ELR (cell line): ENCODE measurements around the gene KCND3.

Experiments
- DNase-seq: peaks from one replicate; pipeline ENCODE4 v3.0.0-alpha.2; 2015; ENCODE audit warnings: low read depth

The KCND3 gene

GRCh38 chr1:111988377-111988742 is 1.1 kb downstream of the KCND3 start:
- DNase-seq = no peak

DNA sequence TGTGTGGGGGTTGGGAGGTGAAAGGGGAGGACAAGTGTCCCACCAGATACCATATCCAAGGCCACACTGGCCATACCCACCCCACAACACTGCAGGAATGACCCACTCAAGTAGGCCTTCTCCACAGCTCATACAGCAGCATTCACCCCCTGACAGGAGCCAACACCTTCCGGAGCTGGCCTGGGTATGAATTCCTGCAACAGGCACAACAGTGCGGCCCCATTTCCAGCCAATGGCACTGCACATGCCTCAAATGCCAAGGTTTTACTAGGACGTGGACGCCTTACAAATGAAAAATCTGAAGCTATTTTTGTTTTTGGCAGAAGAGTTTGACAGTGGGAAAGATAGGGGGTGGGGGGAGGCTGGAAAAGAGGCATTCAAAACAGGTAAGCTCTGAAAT is 2.0 kb downstream of the KCND3 start:
- DNase-seq = no peak

DNA sequence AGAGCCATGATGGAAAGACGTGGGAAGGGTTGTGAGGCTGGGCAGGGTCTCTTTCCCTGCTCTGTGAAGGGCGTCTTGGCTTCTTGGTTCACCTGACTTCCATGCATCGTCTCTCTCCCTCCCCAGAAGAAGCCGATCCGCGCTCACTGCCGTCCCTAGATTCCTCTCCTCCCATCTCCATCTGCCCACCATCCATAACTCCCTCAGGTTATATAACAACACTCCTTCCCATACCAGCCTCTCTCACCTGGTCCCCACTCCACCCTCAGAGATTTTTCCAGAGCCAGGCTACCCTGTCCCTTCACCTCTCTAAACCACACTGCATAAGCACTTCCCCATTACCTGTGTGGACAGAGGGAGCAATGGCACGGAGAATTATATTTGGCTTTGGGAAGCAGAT is 6.0 kb downstream of the KCND3 start:
- no peak for DNase-seq

- no peak for DNase-seq
Observed at GRCh38 chr1:111982428-111982827, 7.0 kb downstream of the KCND3 start.

DNA sequence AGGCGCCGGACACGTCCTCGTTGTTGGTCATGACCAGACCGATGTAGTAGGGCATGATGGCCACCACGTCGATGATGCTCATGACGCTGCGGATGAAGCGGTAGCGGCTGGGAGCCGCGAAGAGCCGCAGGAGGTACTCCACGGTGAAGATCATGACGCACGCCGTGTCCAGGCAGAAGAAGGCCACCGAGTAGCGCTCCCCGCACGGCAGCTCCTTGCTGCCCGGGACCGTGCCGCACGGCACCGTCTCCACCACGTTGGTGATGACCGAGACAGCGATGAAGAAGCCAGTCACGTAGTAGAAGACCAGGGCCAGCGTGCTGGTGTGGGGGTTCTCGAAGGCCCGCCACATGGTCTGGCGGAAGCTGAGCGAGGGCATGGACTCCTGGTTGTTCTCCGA is 7.6 kb downstream of the KCND3 start:
- DNase-seq = no peak

DNA sequence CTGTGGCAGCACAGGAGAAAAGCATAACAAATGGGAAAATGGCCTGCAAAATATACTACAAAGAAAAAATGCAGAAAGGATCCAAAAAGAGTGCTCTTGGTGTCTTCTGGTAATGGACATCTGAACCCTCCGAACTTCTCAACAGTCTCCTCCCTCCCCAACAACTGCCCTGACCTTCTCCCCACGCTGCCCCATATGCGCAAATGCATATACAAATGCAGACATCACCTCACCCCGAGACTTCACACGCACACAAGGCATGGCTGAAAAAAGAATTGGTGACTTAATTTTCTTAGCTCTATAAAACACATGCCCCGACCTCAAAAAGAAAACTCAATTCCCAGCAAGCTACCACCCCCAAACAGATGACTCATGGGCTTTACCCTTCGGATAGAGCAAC is 8.4 kb downstream of the KCND3 start:
- DNase-seq = no peak

GRCh38 chr1:111980686-111981085 is 8.8 kb downstream of the KCND3 start:
- no peak for DNase-seq

DNA sequence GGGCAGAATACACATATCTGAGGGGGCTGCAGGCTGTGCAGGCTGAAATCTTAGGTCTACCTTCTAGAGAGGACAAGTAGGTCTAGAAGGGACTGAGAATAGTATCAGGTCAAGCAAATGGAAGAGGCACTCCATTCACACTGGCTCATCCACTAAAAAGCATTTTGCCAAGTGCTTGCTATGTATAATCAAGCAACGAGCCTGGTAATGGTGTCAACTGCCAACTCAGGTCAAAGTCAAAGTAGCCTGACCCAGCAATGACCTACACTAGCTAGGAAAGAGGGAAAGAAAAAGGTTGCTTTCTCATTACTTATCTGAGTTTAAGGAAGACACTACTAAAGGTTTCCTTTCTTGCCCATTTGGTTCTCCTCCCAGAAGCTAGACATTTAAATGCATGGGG is 10.8 kb downstream of the KCND3 start:
- no peak for DNase-seq

DNA sequence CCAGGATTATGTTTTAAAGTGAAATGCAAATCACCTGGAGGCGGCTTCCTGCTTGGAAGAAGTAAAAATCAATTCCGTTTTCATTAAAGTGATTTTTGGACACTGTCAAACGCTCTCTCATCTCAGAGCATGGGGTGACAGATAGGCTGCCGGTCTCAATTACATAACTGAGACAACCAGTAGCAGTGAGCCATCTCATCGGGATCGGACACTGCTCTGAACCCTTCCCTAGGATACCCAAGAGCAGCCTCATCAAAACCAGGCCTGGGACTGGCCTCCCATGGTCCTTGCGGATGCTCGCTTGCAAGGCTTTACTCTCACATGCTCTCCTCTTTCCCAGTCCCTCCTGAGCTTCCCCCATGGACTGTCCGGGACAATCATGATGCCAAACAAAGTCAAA is 12.1 kb downstream of the KCND3 start:
- no peak for DNase-seq

DNA sequence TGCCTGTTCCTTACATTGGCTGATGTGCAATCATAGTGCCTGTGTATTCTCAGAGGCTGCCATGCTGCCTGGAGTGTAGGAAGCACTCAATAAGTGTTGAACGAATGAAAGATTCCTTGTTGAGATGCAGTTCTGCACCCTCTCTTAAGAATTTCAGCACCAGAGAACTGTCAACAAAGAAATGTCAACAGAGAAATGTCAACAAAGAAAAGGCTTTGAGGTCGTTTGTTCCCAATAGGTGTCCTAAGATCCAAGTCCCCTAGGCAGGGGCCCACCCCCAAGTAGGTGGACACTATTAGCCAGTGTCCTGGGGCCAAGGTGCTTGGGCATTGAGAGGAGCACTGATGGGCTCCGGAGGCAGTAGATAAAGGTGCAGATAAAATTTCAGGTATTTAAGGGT is 12.6 kb downstream of the KCND3 start:
- DNase-seq = no peak

- DNase-seq = no peak
Observed at GRCh38 chr1:111976332-111976731, 13.1 kb downstream of the KCND3 start.

- no peak for DNase-seq
Observed at GRCh38 chr1:111973150-111973790, 16.2 kb downstream of the KCND3 start.

DNA sequence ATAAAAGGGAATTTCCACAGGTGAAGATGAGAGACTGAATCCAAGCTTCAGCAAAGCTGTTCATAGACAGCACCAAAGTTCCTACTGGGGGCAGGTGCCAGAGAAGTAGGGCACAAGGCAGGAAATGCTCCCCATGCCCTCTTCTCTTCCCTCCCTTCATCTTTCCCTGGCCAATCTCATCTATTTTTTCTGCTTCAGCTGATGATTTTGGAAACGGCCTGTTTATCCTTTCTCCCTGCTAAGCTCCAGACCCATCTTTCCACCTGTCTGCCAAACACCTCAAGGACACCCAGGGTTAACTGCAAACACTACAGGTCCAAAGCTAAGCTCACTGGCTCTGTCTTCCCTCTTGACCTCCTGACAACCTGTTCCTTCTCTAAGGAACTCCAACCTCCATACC is 18.1 kb downstream of the KCND3 start:
- DNase-seq = no peak

DNA sequence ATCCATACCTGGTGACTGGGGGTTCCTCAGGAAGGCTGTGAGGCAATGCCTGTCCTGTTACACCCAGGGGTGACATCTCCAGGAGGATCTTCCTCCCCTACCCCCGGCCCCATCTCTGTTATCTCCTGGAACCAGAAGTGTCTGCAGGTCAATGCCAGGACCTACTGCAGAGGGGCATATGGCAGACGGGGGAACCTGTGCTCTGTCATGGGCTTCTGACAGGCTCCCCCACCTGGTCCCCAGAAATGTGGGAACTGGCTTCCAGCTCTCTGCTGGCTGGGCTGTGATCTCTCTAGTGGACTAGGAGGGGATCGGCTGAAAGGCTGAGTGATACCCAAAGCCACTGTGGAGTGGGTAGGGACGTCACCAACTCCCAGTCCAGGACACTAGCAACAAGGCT is 21.0 kb downstream of the KCND3 start:
- DNase-seq = no peak

DNA sequence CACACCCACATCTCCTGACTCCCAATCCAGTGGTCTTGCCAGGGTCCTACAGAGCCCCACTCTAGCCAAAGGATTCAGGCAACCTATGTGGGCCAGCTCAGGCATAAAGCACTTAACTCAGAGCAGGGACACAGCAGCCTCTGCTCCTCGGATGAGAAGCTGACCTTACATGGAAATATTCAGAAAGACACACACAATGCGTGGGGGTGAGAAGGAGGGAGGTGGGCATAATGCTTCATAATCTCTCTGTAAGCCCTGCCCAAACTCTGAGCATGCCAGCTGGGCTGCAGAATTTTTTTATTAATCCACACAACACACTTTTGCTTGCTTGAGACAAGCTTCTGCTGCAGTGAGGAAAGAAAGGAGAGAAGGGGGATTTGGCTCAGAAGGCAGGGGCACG is 21.6 kb downstream of the KCND3 start:
- DNase-seq = no peak

GRCh38 chr1:111967067-111967690 is 22.3 kb downstream of the KCND3 start:
- DNase-seq = no peak

- no peak for DNase-seq
Observed at GRCh38 chr1:111965781-111966443, 23.6 kb downstream of the KCND3 start.

DNA sequence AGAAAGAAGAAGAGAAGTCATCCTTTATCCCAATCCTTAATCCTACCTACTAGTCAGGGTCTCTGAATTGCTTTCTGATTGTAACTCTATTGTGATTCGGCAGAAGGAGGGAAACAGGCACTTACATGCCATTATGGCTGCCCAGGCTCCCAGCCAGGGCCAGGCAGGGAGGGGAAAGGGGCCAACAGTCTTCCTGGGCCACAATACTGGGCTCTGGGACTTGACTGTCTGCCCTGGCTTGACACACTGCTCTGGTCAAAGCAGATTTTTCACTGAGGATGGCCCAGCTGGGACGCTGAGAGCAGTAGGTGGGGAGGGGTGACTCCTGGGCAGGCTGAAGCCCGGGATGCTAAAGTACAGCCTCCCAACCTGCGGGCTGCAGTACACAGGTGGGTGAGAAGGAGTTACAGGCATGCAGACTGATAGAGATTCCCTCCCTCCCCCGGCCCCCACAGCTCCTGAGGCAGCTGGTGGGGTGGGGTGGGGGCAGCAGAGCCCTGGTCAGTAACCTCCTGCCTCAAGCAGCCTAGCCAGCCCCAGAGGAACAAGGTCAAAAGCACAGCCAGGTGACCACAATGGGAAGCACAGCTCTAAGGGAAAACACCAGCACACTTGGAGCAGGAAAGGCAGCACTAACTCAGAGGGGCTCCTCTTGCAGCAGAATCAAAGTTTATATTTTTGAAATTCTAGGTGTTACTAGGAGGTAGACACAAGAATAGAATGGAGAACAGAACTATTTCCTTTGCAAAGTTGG is 25.3 kb downstream of the KCND3 start:
- DNase-seq = no peak

GRCh38 chr1:111961773-111962565 is 27.5 kb downstream of the KCND3 start:
- no peak for DNase-seq

- no peak for DNase-seq
Observed at GRCh38 chr1:111961016-111961415, 28.5 kb downstream of the KCND3 start.

GRCh38 chr1:111959436-111959835 is 30.0 kb downstream of the KCND3 start:
- no peak for DNase-seq

- no peak for DNase-seq
Observed at GRCh38 chr1:111958851-111959250, 30.6 kb downstream of the KCND3 start.
